Stimulated activated naive CD8-positive, alpha-beta T cell treated with anti-CD3 and anti-CD28 coated beads, Interleukin-15, Interleukin-2, amounts not matched to agents 100 U/mL and 50 U/mL, for 24 hours (primary cell): ENCODE data around the gene UNC13C.
"Not testable (repeated sequence)": the region's sequence is repeated elsewhere in the genome, so short reads cannot be mapped to it uniquely, and the experiment has no call there.

ENCODE experiments used
- ATAC-seq: fragments of 150-1000 bp; cut with Tn5 transposase; one replicate; pipeline ENCODE4 v1.10.0; 2021
- DNase-seq: peaks from one replicate; pipeline ENCODE4 v3.0.0; 2021

The UNC13C gene

GRCh38 chr15:53978253-53978906, at the start of gene UNC13C:
TSS of gene UNC13C (plus strand) at chr15:53978441. CDS start at chr15:54012904, 34,463 bp downstream.
- ATAC-seq (peak; percentile 36), DNase-seq (no peak)

- no peak for ATAC-seq
- no peak for DNase-seq
Measured at GRCh38 chr15:53936137-53936536, 42.1 kb upstream of the UNC13C start.

- DNase-seq, result not testable (repeated sequence)
Measured at GRCh38 chr15:53937632-53938031, 40.6 kb upstream of the UNC13C start.

GRCh38 chr15:53950572-53950971, 27.7 kb upstream of the UNC13C start:
- DNase-seq (no peak), ATAC-seq (no peak)

More at GRCh38 chr15:53937632-53938031, 40.6 kb upstream of the UNC13C start:
- ATAC-seq, result not testable (repeated sequence)

GRCh38 chr15:53955396-53955795, 22.8 kb upstream of the UNC13C start:
- DNase-seq (no peak), ATAC-seq (no peak)

GRCh38 chr15:53962646-53963561, 15.3 kb upstream of the UNC13C start:
- ATAC-seq (no peak), DNase-seq (peak; percentile 15)

- DNase-seq (no peak), ATAC-seq (no peak)
Measured at GRCh38 chr15:53963801-53964200, 14.4 kb upstream of the UNC13C start.

- ATAC-seq, result no peak
Measured at GRCh38 chr15:53974121-53974520, 4.1 kb upstream of the UNC13C start.

GRCh38 chr15:53974813-53975212, 3.4 kb upstream of the UNC13C start:
- ATAC-seq, result no peak

More at GRCh38 chr15:53974121-53974520, 4.1 kb upstream of the UNC13C start:
- DNase-seq, result no peak

GRCh38 chr15:53976844-53977392, 1.3 kb upstream of the UNC13C start:
- DNase-seq, result no peak
- ATAC-seq, result no peak

More at GRCh38 chr15:53974813-53975212, 3.4 kb upstream of the UNC13C start:
- no peak for DNase-seq

- no peak for ATAC-seq
- no peak for DNase-seq
Measured at GRCh38 chr15:53979051-53979788, 979 bp downstream of the UNC13C start.

GRCh38 chr15:53980021-53980420, 1.8 kb downstream of the UNC13C start:
- DNase-seq (no peak), ATAC-seq (no peak)

- ATAC-seq, result no peak
- DNase-seq, result no peak
Measured at GRCh38 chr15:53982071-53982680, 3.9 kb downstream of the UNC13C start.

- DNase-seq (no peak), ATAC-seq (no peak)
Measured at GRCh38 chr15:53982876-53983275, 4.6 kb downstream of the UNC13C start.

- no peak for DNase-seq
- ATAC-seq, result no peak
Measured at GRCh38 chr15:53984221-53984620, 6.0 kb downstream of the UNC13C start.

- DNase-seq (no peak), ATAC-seq (no peak)
Measured at GRCh38 chr15:53985562-53985961, 7.3 kb downstream of the UNC13C start.

GRCh38 chr15:53987480-53987879, 9.2 kb downstream of the UNC13C start:
- DNase-seq (no peak), ATAC-seq (no peak)

- DNase-seq (no peak), ATAC-seq (no peak)
Measured at GRCh38 chr15:54007256-54007655, 29.0 kb downstream of the UNC13C start.

GRCh38 chr15:54011656-54012055, 33.4 kb downstream of the UNC13C start:
- DNase-seq, result no peak
- no peak for ATAC-seq

- ATAC-seq, result no peak
- no peak for DNase-seq
Measured at GRCh38 chr15:54014067-54014655, 35.9 kb downstream of the UNC13C start.

- no peak for DNase-seq
- no peak for ATAC-seq
Measured at GRCh38 chr15:54017251-54017650, 39.0 kb downstream of the UNC13C start.
